HepG2 (cell line): ENCODE results near the gene TIGAR. TPM values are rescaled to one million over a fixed set of nuclear protein-coding genes. Genes with fewer than 3 reads are reported as not detected.

Experiments
- ATAC-seq: fragments of 200-7000 bp; cut with Tn5 transposase; 3 replicates; pipeline ENCODE4 v1.9.1; 2020; ENCODE audit warnings: mild to moderate bottlenecking, moderate library complexity
- BruUV-seq: library from RNA; stranded (reverse); fragments of 400-500 nt; replicated peaks from 2 replicates; lab custom pipeline; 2021; lab: Mats Ljungman, UMichigan
- CTCF ChIA-PET: fragments of 300-600 bp; formaldehyde crosslinking; extraction: SDS; loops from one replicate; lab custom pipeline; 2021; ENCODE audit warnings: low total read pairs, inconsistent platforms, low intra/inter-chr PET ratio; lab: Yijun Ruan, JAX
- POLR2A ChIA-PET: fragments of 350-600 bp; sonication (Branson Sonifier 250); formaldehyde crosslinking; loops from one replicate; lab custom pipeline; 2020; ENCODE audit warnings: antibody characterized with exemption, inconsistent platforms; lab: Yijun Ruan, JAX
- DNase-seq: peaks from one replicate; pipeline ENCODE4 v3.0.0-alpha.2; 2015; ENCODE audit warnings: low spot score
- FAIRE-seq: peaks from 3 replicates; lab custom pipeline; 2011; peaks lifted over from hg19 to GRCh38; lab: Jason Lieb, UNC
- H2AFZ ChIP-seq: one replicate; pipeline ENCODE4 v1.6.1; 2011; ENCODE audit warnings: low read length, inconsistent platforms
- H3K27ac ChIP-seq: fragments of 300-600 bp; 3 replicates; pipeline ENCODE4 v1.8.0; 2011; ENCODE audit warnings: mixed run types, mild to moderate bottlenecking, mixed read lengths, low read length, inconsistent platforms; ENCODE audit not compliant: insufficient read depth; ENCODE audit errors: extremely low read length
- H3K27me3 ChIP-seq, 2 experiments: fragments of 200-600 bp in 1 of 2; 2 replicates in 1 of 2; 3 replicates in 1 of 2; pipeline versions ENCODE4 v1.6.0 to v1.8.0; 2011; ENCODE audit warnings: low read length in 2 of 2, mild to moderate bottlenecking in 2 of 2, moderate library complexity in 2 of 2, inconsistent platforms in 1 of 2; ENCODE audit not compliant: insufficient read depth in 2 of 2, control insufficient read depth in 1 of 2
- H3K36me3 ChIP-seq, 2 experiments: fragments of 200-600 bp in 1 of 2; replicated peaks in 1 of 2; 2 replicates in 1 of 2; 3 replicates in 1 of 2; pipeline versions ENCODE4 v1.5.1 to v1.8.0; 2011; ENCODE audit warnings: low read length in 2 of 2, inconsistent platforms in 1 of 2; ENCODE audit not compliant: insufficient read depth in 2 of 2, control insufficient read depth in 1 of 2
- H3K4me1 ChIP-seq: 2 replicates; pipeline ENCODE4 v1.5.1; 2012; ENCODE audit warnings: low read length, inconsistent platforms; ENCODE audit not compliant: insufficient read depth
- H3K4me2 ChIP-seq: 2 replicates; pipeline ENCODE4 v1.6.0; 2011; ENCODE audit warnings: low read depth, low read length, inconsistent platforms
- H3K4me3 ChIP-seq, 3 experiments: fragments of 200-600 bp in 1 of 3; sonication (generic), shearing (Covaris generic) in 1 of 3; replicated peaks in 1 of 3; 2 replicates each; pipeline ENCODE4 v1.5.1; 2011 to 2016; ENCODE audit warnings: low read length in 3 of 3, inconsistent platforms in 2 of 3, low read depth in 2 of 3, mild to moderate bottlenecking in 2 of 3, control low read depth in 1 of 3, mixed read lengths in 1 of 3; ENCODE audit not compliant: insufficient read depth in 1 of 3
- H3K79me2 ChIP-seq: one replicate; pipeline ENCODE4 v1.6.1; 2011; ENCODE audit warnings: low read length, inconsistent platforms; ENCODE audit not compliant: insufficient read depth
- H3K9ac ChIP-seq: 2 replicates; pipeline ENCODE4 v1.6.0; 2011; ENCODE audit warnings: mild to moderate bottlenecking, low read depth, low read length, inconsistent platforms; ENCODE audit not compliant: insufficient read depth
- H3K9me3 ChIP-seq: 2 replicates; pipeline ENCODE4 v1.5.1; 2012; ENCODE audit warnings: mild to moderate bottlenecking, low read length
- H4K20me1 ChIP-seq: 2 replicates; pipeline ENCODE4 v1.6.0; 2011; ENCODE audit warnings: inconsistent platforms, mild to moderate bottlenecking, low read length, moderate library complexity; ENCODE audit not compliant: insufficient read depth
- HOXA5 ChIP-seq: sonication (generic); formaldehyde crosslinking; IDR thresholded peaks from 2 replicates; pipeline ENCODE4 v1.4.0; 2020; ENCODE audit warnings: missing genetic modification reagents
- KDM2A ChIP-seq: sonication (generic); formaldehyde crosslinking; IDR thresholded peaks from 2 replicates; pipeline ENCODE4 v1.4.0; 2020; ENCODE audit warnings: low read depth, missing genetic modification reagents, borderline replicate concordance
- KDM3A ChIP-seq: IDR thresholded peaks from 2 replicates; pipeline ENCODE4 v1.6.1; 2018; ENCODE audit warnings: low read depth, missing compliant biosample characterization
- RBAK ChIP-seq: sonication (generic); formaldehyde crosslinking; IDR thresholded peaks from 2 replicates; pipeline ENCODE4 v1.5.1; 2020; ENCODE audit warnings: mild to moderate bottlenecking, missing genetic modification reagents
- STAG1 ChIP-seq: sonication (generic); formaldehyde crosslinking; IDR thresholded peaks from 2 replicates; pipeline ENCODE4 v1.4.0; 2020; ENCODE audit warnings: missing genetic modification reagents
- SUZ12 ChIP-seq: fragments of 150-350 bp; IDR thresholded peaks from 2 replicates; pipeline ENCODE4 v1.6.1; 2014; ENCODE audit warnings: low read depth, low read length
- TBP ChIP-seq: sonication (generic); formaldehyde crosslinking; IDR thresholded peaks from 2 replicates; pipeline ENCODE4 v1.5.0; 2020; ENCODE audit warnings: missing genetic modification reagents
- TOE1 ChIP-seq: sonication (generic); formaldehyde crosslinking; IDR thresholded peaks from 2 replicates; pipeline ENCODE4 v1.4.0; 2020; ENCODE audit warnings: mild to moderate bottlenecking, missing genetic modification reagents
- ZBTB3 ChIP-seq: sonication (generic); formaldehyde crosslinking; IDR thresholded peaks from 2 replicates; pipeline ENCODE4 v1.4.0; 2020; ENCODE audit warnings: low read depth, mild to moderate bottlenecking, moderate library complexity, missing genetic modification reagents, borderline replicate concordance
- ZNF431 ChIP-seq: sonication (generic); formaldehyde crosslinking; IDR thresholded peaks from 2 replicates; pipeline ENCODE4 v1.9.0; 2022; ENCODE audit warnings: missing genetic modification reagents, low read depth, mild to moderate bottlenecking, borderline replicate concordance
- ZNF782 ChIP-seq: sonication (generic); formaldehyde crosslinking; IDR thresholded peaks from 2 replicates; pipeline ENCODE4 v1.4.0; 2020; ENCODE audit warnings: missing genetic modification reagents, mild to moderate bottlenecking, borderline replicate concordance
- WGBS: methylation state at CpG from one replicate; pipeline ENCODE4 v1.1.6; 2017; ENCODE audit warnings: low lambda C conversion rate; 5-methylcytosine and 5-hydroxymethylcytosine counted together
- in situ Hi-C: cut with HindIII; loops from 2 replicates; pipeline ENCODE4 v1.10.0; 2017; ENCODE audit warnings: low pct_unique_long_range_greater_than_20kb; ENCODE audit not compliant: extremely low pct_ligation_motif_present
- intact Hi-C: fragments of 100-400 bp; cut with micrococcal nuclease; formaldehyde crosslinking; loops from one replicate; pipeline ENCODE4 v1.10.0; 2022; ENCODE audit not compliant: unreplicated experiment
- polyA plus RNA-seq, 8 experiments: library from polyadenylated mRNA; depleted of rRNA in 3 of 8; stranded (reverse) in 7 of 8; unstranded in 1 of 8; fragments of >200 nt; fragmentation: Illumina TruSeq in 4 of 8; extraction: Trizol in 4 of 8; gene quantifications; 2 replicates each; pipeline versions ENCODE4 v1.2.1 to v1.2.3, GENCODE V29; 2011 to 2016; ENCODE audit warnings: low read depth in 4 of 8, missing spikeins in 1 of 8, mixed read lengths in 1 of 8; ENCODE audit not compliant: insufficient read depth in 1 of 8
- total RNA-seq, 5 experiments: library from RNA; depleted of rRNA; stranded (reverse); fragments of >200 nt; fragmentation: Illumina TruSeq; extraction: Trizol; gene quantifications; 2 replicates each; pipeline ENCODE4 v1.2.3, GENCODE V29; 2016; ENCODE audit warnings: low read depth in 1 of 5
- TF ChIP-seq, protein P1 (sequence below): sonication (generic); formaldehyde crosslinking; IDR thresholded peaks from 2 replicates; pipeline ENCODE4 v1.5.0; 2020; ENCODE audit warnings: mild to moderate bottlenecking, missing genetic modification reagents, borderline replicate concordance

The TIGAR gene
- total and polyA plus RNA-seq, 2 of the 13 experiments (the other 11 are each of a cell fraction or from before 2014, with no cell fraction given): 2.6 to 21.8 TPM

DNA sequence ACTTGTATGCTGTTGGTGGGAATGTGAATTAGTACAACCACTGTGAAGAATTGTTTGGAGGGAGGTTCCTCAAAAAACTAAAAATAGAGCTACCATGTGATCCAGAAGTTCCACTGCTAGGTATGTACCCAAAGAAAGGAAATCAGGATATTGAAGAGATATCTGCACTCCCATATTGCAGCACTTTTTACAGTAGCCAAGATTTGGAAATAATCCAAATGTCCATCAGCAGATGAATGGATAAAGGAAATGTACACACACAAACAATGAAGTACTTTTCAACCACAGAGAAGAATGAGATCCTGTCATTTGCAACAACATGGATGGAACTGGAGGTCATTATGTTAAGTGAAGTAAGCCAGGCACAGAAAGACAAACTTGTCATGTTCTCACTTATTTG, 25.9 kb downstream of the TIGAR start:
- no peaks in the 10 kb centered on the region for H3K27me3 ChIP-seq
- no peaks in the 10 kb centered on the region for H4K20me1 ChIP-seq
- H3K4me3 ChIP-seq: no peak overlapping the region
- H3K9ac ChIP-seq: no peak overlapping the region
- H3K4me2 ChIP-seq: no peak overlapping the region
- BruUV-seq: no TSS peak
- peaks cover 3 to 5% of the 10 kb centered on the region in 2 experiments; a peak in 2 of 5 replicates for H3K36me3 ChIP-seq
- DNase-seq (no peak), FAIRE-seq (no peak), ATAC-seq (no peak)
- H3K27ac ChIP-seq: no peak overlapping the region
- intact Hi-C loops (no loop called here), in situ Hi-C loops (no loop called here)
- H3K4me1 ChIP-seq: no peaks in the 10 kb centered on the region
- no peaks in the 10 kb centered on the region for H3K79me2 ChIP-seq
- POLR2A ChIA-PET: no interaction called here
- CTCF ChIA-PET: no interaction called here
- H3K9me3 ChIP-seq: no peaks in the 10 kb centered on the region
- TF ChIP-seq ZNF431 (CRISPR knock-in tag) (no peak), TOE1 (CRISPR knock-in tag) (no peak), KDM3A (CRISPR knock-in tag) (no peak), ZNF782 (no peak)
- TF ChIP-seq, all 625 proteins: peak for 0
- H2AFZ ChIP-seq: no peak overlapping the region

DNA sequence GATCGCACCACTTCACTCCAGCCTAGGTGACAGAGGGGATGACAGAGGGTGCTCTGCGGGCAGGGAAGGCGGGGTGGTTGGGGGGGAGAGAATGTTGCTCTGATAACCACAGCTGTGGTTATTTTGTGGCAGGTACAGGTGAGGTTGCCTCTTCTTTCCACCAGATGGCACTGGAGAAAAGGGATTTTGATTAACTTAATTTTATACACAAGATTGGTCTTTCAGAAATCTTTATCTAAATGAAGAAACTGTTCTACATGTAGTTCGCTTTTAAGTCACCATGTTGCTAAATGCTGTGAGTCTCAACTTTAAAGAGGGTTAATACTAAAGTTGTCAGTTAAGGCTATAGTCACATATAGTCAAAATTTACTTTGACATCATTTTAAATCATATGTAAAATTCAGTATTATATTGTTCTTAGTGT, 32.8 kb downstream of the TIGAR start:
- DNase-seq (no peak), FAIRE-seq (no peak), ATAC-seq (peak; percentile 38; the same call in 1 of the 3 replicates)
- CTCF ChIA-PET: interaction anchor here (1.2 kb wide), 1 partner anchor 173 kb away, joined by 3 read pairs; no protein-coding TSS in a partner anchor
- no peaks in the 10 kb centered on the region for H3K9me3 ChIP-seq
- H3K4me3 ChIP-seq: no peak overlapping the region
- in situ Hi-C loops (loop anchor here (10.0 kb wide), 1 partner anchor 171 kb away; no protein-coding TSS in a partner anchor), intact Hi-C loops (no loop called here)
- H3K9ac ChIP-seq: no peak overlapping the region
- POLR2A ChIA-PET: no interaction called here
- BruUV-seq: no TSS peak
- H2AFZ ChIP-seq: no peak overlapping the region
- no peaks in the 10 kb centered on the region for H3K27me3 ChIP-seq
- no peak overlapping the region for H3K27ac ChIP-seq
- no peaks in the 10 kb centered on the region for H3K79me2 ChIP-seq
- peaks cover 2 to 15% of the 10 kb centered on the region in 2 experiments; a peak in 3 of 5 replicates for H3K36me3 ChIP-seq
- WGBS: 87% methylated on average over 4 of the region's 4 CpGs
- H3K4me2 ChIP-seq: no peak overlapping the region
- H4K20me1 ChIP-seq: no peaks in the 10 kb centered on the region
- no peaks in the 10 kb centered on the region for H3K4me1 ChIP-seq
- TF ChIP-seq STAG1: peak; percentile 41
- no peak for TF ChIP-seq TBP (CRISPR knock-in tag)
- no peak for TF ChIP-seq HOXA5
- no peak for TF ChIP-seq ZBTB3 (CRISPR knock-in tag)
- TF ChIP-seq SUZ12: no peak
- TF ChIP-seq, protein P1, sequence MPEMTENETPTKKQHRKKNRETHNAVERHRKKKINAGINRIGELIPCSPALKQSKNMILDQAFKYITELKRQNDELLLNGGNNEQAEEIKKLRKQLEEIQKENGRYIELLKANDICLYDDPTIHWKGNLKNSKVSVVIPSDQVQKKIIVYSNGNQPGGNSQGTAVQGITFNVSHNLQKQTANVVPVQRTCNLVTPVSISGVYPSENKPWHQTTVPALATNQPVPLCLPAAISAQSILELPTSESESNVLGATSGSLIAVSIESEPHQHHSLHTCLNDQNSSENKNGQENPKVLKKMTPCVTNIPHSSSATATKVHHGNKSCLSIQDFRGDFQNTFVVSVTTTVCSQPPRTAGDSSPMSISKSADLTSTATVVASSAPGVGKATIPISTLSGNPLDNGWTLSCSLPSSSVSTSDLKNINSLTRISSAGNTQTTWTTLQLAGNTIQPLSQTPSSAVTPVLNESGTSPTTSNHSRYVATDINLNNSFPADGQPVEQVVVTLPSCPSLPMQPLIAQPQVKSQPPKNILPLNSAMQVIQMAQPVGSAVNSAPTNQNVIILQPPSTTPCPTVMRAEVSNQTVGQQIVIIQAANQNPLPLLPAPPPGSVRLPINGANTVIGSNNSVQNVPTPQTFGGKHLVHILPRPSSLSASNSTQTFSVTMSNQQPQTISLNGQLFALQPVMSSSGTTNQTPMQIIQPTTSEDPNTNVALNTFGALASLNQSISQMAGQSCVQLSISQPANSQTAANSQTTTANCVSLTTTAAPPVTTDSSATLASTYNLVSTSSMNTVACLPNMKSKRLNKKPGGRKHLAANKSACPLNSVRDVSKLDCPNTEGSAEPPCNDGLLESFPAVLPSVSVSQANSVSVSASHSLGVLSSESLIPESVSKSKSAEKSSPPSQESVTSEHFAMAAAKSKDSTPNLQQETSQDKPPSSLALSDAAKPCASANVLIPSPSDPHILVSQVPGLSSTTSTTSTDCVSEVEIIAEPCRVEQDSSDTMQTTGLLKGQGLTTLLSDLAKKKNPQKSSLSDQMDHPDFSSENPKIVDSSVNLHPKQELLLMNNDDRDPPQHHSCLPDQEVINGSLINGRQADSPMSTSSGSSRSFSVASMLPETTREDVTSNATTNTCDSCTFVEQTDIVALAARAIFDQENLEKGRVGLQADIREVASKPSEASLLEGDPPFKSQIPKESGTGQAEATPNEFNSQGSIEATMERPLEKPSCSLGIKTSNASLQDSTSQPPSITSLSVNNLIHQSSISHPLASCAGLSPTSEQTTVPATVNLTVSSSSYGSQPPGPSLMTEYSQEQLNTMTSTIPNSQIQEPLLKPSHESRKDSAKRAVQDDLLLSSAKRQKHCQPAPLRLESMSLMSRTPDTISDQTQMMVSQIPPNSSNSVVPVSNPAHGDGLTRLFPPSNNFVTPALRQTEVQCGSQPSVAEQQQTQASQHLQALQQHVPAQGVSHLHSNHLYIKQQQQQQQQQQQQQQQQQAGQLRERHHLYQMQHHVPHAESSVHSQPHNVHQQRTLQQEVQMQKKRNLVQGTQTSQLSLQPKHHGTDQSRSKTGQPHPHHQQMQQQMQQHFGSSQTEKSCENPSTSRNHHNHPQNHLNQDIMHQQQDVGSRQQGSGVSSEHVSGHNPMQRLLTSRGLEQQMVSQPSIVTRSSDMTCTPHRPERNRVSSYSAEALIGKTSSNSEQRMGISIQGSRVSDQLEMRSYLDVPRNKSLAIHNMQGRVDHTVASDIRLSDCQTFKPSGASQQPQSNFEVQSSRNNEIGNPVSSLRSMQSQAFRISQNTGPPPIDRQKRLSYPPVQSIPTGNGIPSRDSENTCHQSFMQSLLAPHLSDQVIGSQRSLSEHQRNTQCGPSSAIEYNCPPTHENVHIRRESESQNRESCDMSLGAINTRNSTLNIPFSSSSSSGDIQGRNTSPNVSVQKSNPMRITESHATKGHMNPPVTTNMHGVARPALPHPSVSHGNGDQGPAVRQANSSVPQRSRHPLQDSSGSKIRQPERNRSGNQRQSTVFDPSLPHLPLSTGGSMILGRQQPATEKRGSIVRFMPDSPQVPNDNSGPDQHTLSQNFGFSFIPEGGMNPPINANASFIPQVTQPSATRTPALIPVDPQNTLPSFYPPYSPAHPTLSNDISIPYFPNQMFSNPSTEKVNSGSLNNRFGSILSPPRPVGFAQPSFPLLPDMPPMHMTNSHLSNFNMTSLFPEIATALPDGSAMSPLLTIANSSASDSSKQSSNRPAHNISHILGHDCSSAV (CRISPR knock-in tag): no peak
- no peak for TF ChIP-seq RBAK
- TF ChIP-seq KDM2A (CRISPR knock-in tag): no peak
